Heart left ventricle (tissue), 13 donors: ENCODE measurements around the gene ATRX.

Experiments
- CTCF ChIP-seq, 12 donors: fragments of 200-600 bp; sonication (generic) in 4 of 12; IDR thresholded peaks; one replicate each; pipeline versions ENCODE4 v1.5.0 to v1.8.0; 2018 to 2022; ENCODE audit warnings: antibody characterized with exemption in 12 of 12, mild to moderate bottlenecking in 5 of 12
- POLR2A ChIP-seq, 2 donors: fragments of 450-650 bp; IDR thresholded peaks; one replicate each; pipeline ENCODE4 v1.6.1; 2017; ENCODE audit warnings: antibody characterized with exemption in 2 of 2, mild to moderate bottlenecking in 2 of 2, moderate library complexity in 2 of 2
- donor health status: ischemic (EF 13 %, LVEDD 7.1; RV severe dilation, severe dysfunction).
- donor health status: DM: no; HTN: yes; CAD: no.
- donor health status: DM: no; HTN: no; CAD: no.
- donor health status: ischemic (EF 25% LVEDD 6.9; RV normal size, moderate dysfunction).
- donor health status: ischemic (EF 25% LVEDD 5.7; RV mildly dilated, moderate dysfunction).
- donor health status: ischemic (EF 35%, LVEDD 5.7; RV mildly dilated, moderate dysfunction).
- donor health status: nonischemic (EF 11% LVEDD 7.7; RV severe dilation, severe dysfunction).
- donor health status: DM: yes; HTN: yes; CAD: no.
- donor health status: PGD.
- donor health status: ischemic (EF 29% LVEDD 5.4; RV normal size, mild dysfunction).
- donor health status: nonischemic (EF 23%, LVEDD 6.1; RV moderate dilation, normal function).

GRCh38 chrX:77640702-77641101 is 145.3 kb downstream of the ATRX start:
- TF ChIP-seq POLR2A (IDR thresholded peaks at IDR 0.05): no peak
- no peak for TF ChIP-seq CTCF (IDR thresholded peaks at IDR 0.05)
